ENCODE data around the gene ADORA1. TPM values are rescaled to one million over a fixed set of nuclear protein-coding genes. Genes with fewer than 3 reads are reported as not detected.

ADORA1 gene
- total RNA-seq, 1 donor from 2014 or later: not detected

- Mint-ChIP-seq H3K4me3 (no peak overlapping the region), H3K4me1 (ENCODE audit: low read depth) (peaks cover 7% of the 10 kb centered on the region), H3K27me3 (ENCODE audit: insufficient read depth) (peaks cover 30% of the 10 kb centered on the region), H3K36me3 (ENCODE audit: low read depth) (no peaks in the 10 kb centered on the region), H3K27ac (no peak overlapping the region), H3K9me3 (no peaks in the 10 kb centered on the region)
- no peak for DNase-seq (ENCODE audit: low spot score)
- intact Hi-C loops (cut with micrococcal nuclease): loop anchor here (10.0 kb wide), 1 partner anchor 315 kb away; no protein-coding TSS in a partner anchor
Measured at GRCh38 chr1:203129501-203130231, 2.1 kb downstream of the ADORA1 start.

GRCh38 chr1:203130358-203130985 is 2.9 kb downstream of the ADORA1 start:
- H3K4me1 Mint-ChIP-seq (ENCODE audit: low read depth): peaks cover 7% of the 10 kb centered on the region
- peaks cover 28% of the 10 kb centered on the region for H3K27me3 Mint-ChIP-seq (ENCODE audit: insufficient read depth)
- intact Hi-C loops (cut with micrococcal nuclease): no loop called here
- H3K27ac Mint-ChIP-seq: no peak overlapping the region
- no peaks in the 10 kb centered on the region for H3K9me3 Mint-ChIP-seq
- DNase-seq (ENCODE audit: low spot score): no peak
- H3K36me3 Mint-ChIP-seq (ENCODE audit: low read depth): no peaks in the 10 kb centered on the region
- no peak overlapping the region for H3K4me3 Mint-ChIP-seq

- H3K9me3 Mint-ChIP-seq: no peaks in the 10 kb centered on the region
- H3K4me3 Mint-ChIP-seq: no peak overlapping the region
- intact Hi-C loops (cut with micrococcal nuclease): no loop called here
- H3K36me3 Mint-ChIP-seq (ENCODE audit: low read depth): no peaks in the 10 kb centered on the region
- no peak overlapping the region for H3K27ac Mint-ChIP-seq
- H3K27me3 Mint-ChIP-seq (ENCODE audit: insufficient read depth): peaks cover 22% of the 10 kb centered on the region
- DNase-seq (ENCODE audit: low spot score): no peak
- peaks cover 13% of the 10 kb centered on the region for H3K4me1 Mint-ChIP-seq (ENCODE audit: low read depth)
Measured at GRCh38 chr1:203131548-203132200, 4.1 kb downstream of the ADORA1 start.

GRCh38 chr1:203133970-203134725 is 6.6 kb downstream of the ADORA1 start:
- intact Hi-C loops (cut with micrococcal nuclease): no loop called here
- no peak for DNase-seq (ENCODE audit: low spot score)
- Mint-ChIP-seq H3K27me3 (ENCODE audit: insufficient read depth) (peaks cover 5% of the 10 kb centered on the region), H3K36me3 (ENCODE audit: low read depth) (no peaks in the 10 kb centered on the region), H3K4me3 (no peak overlapping the region), H3K9me3 (no peaks in the 10 kb centered on the region), H3K4me1 (ENCODE audit: low read depth) (peaks cover 6% of the 10 kb centered on the region), H3K27ac (no peak overlapping the region)

- no peaks in the 10 kb centered on the region for H3K9me3 Mint-ChIP-seq
- peaks cover 6% of the 10 kb centered on the region for H3K4me1 Mint-ChIP-seq (ENCODE audit: low read depth)
- no peak overlapping the region for H3K27ac Mint-ChIP-seq
- peaks cover 5% of the 10 kb centered on the region for H3K27me3 Mint-ChIP-seq (ENCODE audit: insufficient read depth)
- intact Hi-C loops (cut with micrococcal nuclease): no loop called here
- H3K4me3 Mint-ChIP-seq: no peak overlapping the region
- DNase-seq (ENCODE audit: low spot score): no peak
- no peaks in the 10 kb centered on the region for H3K36me3 Mint-ChIP-seq (ENCODE audit: low read depth)
Measured at GRCh38 chr1:203135636-203136305, 8.2 kb downstream of the ADORA1 start.

GRCh38 chr1:203136409-203137042 is 9.0 kb downstream of the ADORA1 start:
- no peaks in the 10 kb centered on the region for H3K36me3 Mint-ChIP-seq (ENCODE audit: low read depth)
- H3K9me3 Mint-ChIP-seq: no peaks in the 10 kb centered on the region
- H3K27me3 Mint-ChIP-seq (ENCODE audit: insufficient read depth): peaks cover 6% of the 10 kb centered on the region
- H3K4me1 Mint-ChIP-seq (ENCODE audit: low read depth): peaks cover 6% of the 10 kb centered on the region
- no peak overlapping the region for H3K27ac Mint-ChIP-seq
- intact Hi-C loops (cut with micrococcal nuclease): no loop called here
- H3K4me3 Mint-ChIP-seq: no peak overlapping the region
- DNase-seq (ENCODE audit: low spot score): no peak

GRCh38 chr1:203137324-203137723 is 9.8 kb downstream of the ADORA1 start:
- Mint-ChIP-seq H3K36me3 (ENCODE audit: low read depth) (no peaks in the 10 kb centered on the region), H3K4me3 (no peak overlapping the region), H3K27me3 (ENCODE audit: insufficient read depth) (peaks cover 6% of the 10 kb centered on the region), H3K4me1 (ENCODE audit: low read depth) (peaks cover 6% of the 10 kb centered on the region), H3K27ac (no peak overlapping the region), H3K9me3 (no peaks in the 10 kb centered on the region)
- no peak for DNase-seq (ENCODE audit: low spot score)
- intact Hi-C loops (cut with micrococcal nuclease): no loop called here

- H3K4me3 Mint-ChIP-seq: no peak overlapping the region
- no peak for DNase-seq (ENCODE audit: low spot score)
- no peak overlapping the region for H3K27ac Mint-ChIP-seq
Measured at GRCh38 chr1:203138066-203138465, 10.5 kb downstream of the ADORA1 start.

GRCh38 chr1:203139976-203140475 is 12.5 kb downstream of the ADORA1 start:
- intact Hi-C loops (cut with micrococcal nuclease): no loop called here
- Mint-ChIP-seq H3K27me3 (ENCODE audit: insufficient read depth) (peaks cover 6% of the 10 kb centered on the region), H3K4me3 (no peak overlapping the region), H3K4me1 (ENCODE audit: low read depth) (peaks cover 6% of the 10 kb centered on the region), H3K36me3 (ENCODE audit: low read depth) (no peaks in the 10 kb centered on the region), H3K27ac (no peak overlapping the region), H3K9me3 (no peaks in the 10 kb centered on the region)
- DNase-seq (ENCODE audit: low spot score): no peak

More at GRCh38 chr1:203138066-203138465, 10.5 kb downstream of the ADORA1 start:
- no peaks in the 10 kb centered on the region for H3K9me3 Mint-ChIP-seq
- intact Hi-C loops (cut with micrococcal nuclease): no loop called here
- no peaks in the 10 kb centered on the region for H3K36me3 Mint-ChIP-seq (ENCODE audit: low read depth)
- H3K4me1 Mint-ChIP-seq (ENCODE audit: low read depth): peaks cover 6% of the 10 kb centered on the region
- H3K27me3 Mint-ChIP-seq (ENCODE audit: insufficient read depth): peaks cover 6% of the 10 kb centered on the region

GRCh38 chr1:203140743-203141520 is 13.4 kb downstream of the ADORA1 start:
- no peaks in the 10 kb centered on the region for H3K36me3 Mint-ChIP-seq (ENCODE audit: low read depth)
- intact Hi-C loops (cut with micrococcal nuclease): no loop called here
- no peaks in the 10 kb centered on the region for H3K9me3 Mint-ChIP-seq
- no peak overlapping the region for H3K27ac Mint-ChIP-seq
- DNase-seq (ENCODE audit: low spot score): no peak
- H3K27me3 Mint-ChIP-seq (ENCODE audit: insufficient read depth): peaks cover 4% of the 10 kb centered on the region
- H3K4me3 Mint-ChIP-seq: no peak overlapping the region
- peaks cover 3% of the 10 kb centered on the region for H3K4me1 Mint-ChIP-seq (ENCODE audit: low read depth)

GRCh38 chr1:203142124-203142523 is 14.6 kb downstream of the ADORA1 start:
- Mint-ChIP-seq H3K36me3 (ENCODE audit: low read depth) (no peaks in the 10 kb centered on the region), H3K4me3 (no peak overlapping the region), H3K27ac (no peak overlapping the region), H3K27me3 (ENCODE audit: insufficient read depth) (peaks cover 2% of the 10 kb centered on the region), H3K9me3 (no peaks in the 10 kb centered on the region), H3K4me1 (ENCODE audit: low read depth) (no peaks in the 10 kb centered on the region)
- intact Hi-C loops (cut with micrococcal nuclease): no loop called here
- DNase-seq (ENCODE audit: low spot score): no peak

Data from activated T-helper 1 cell treated with anti-CD3 and anti-CD28 coated beads, Interleukin-12 subunit alpha, Interleukin-12 subunit beta, Interleukin-2, Interleukin-4 antibody, amounts not matched to agents 30 ng/mL and 10 ng/mL and 1 ng/mL, durations not matched to agents 14 hours and 24 hours and 36 hours (primary cell).